Astrocyte (in vitro differentiated cells and primary cell): ENCODE data around the gene DEFB110. TPM values are rescaled to one million over a fixed set of nuclear protein-coding genes. Genes with fewer than 3 reads are reported as not detected.

Experiments
- DNase-seq: peaks from one replicate; pipeline ENCODE4 v3.0.0-alpha.2; 2010; ENCODE audit warnings: low read depth
- FAIRE-seq: peaks from 2 replicates; lab custom pipeline; 2011; peaks lifted over from hg19 to GRCh38; lab: Jason Lieb, UNC
- H2AFZ ChIP-seq: 2 replicates; pipeline ENCODE4 v1.6.0; 2012; ENCODE audit warnings: low read depth, low read length, inconsistent platforms
- H3K27ac ChIP-seq: 2 replicates; pipeline ENCODE4 v1.5.1; 2011; ENCODE audit warnings: low read depth, low read length, inconsistent platforms
- H3K27me3 ChIP-seq: 2 replicates; pipeline ENCODE4 v1.6.0; 2011; ENCODE audit warnings: low read length, inconsistent platforms; ENCODE audit not compliant: insufficient read depth
- H3K36me3 ChIP-seq: 2 replicates; pipeline ENCODE4 v1.5.1; 2011; ENCODE audit warnings: low read length, inconsistent platforms; ENCODE audit not compliant: insufficient read depth
- H3K4me1 ChIP-seq: 2 replicates; pipeline ENCODE4 v1.5.1; 2011; ENCODE audit warnings: low read length, inconsistent platforms; ENCODE audit not compliant: insufficient read depth
- H3K4me2 ChIP-seq: 2 replicates; pipeline ENCODE4 v1.6.0; 2012; ENCODE audit warnings: low read length, inconsistent platforms
- H3K4me3 ChIP-seq: 2 replicates; pipeline ENCODE4 v1.5.1; 2011; ENCODE audit warnings: low read depth, mild to moderate bottlenecking, low read length, inconsistent platforms; ENCODE audit not compliant: insufficient read depth
- H3K79me2 ChIP-seq: 2 replicates; pipeline ENCODE4 v1.6.0; 2012; ENCODE audit warnings: mild to moderate bottlenecking, low read length, inconsistent platforms; ENCODE audit not compliant: insufficient read depth
- H3K9ac ChIP-seq: 2 replicates; pipeline ENCODE4 v1.6.0; 2012; ENCODE audit warnings: mild to moderate bottlenecking, low read length, inconsistent platforms
- H3K9me3 ChIP-seq: 2 replicates; pipeline ENCODE4 v1.5.1; 2012; ENCODE audit warnings: low read depth, mild to moderate bottlenecking, low read length, inconsistent platforms; ENCODE audit not compliant: insufficient read depth
- H4K20me1 ChIP-seq: 2 replicates; pipeline ENCODE4 v1.6.0; 2012; ENCODE audit warnings: low read length, inconsistent platforms; ENCODE audit not compliant: insufficient read depth
- H3K27ac Mint-ChIP-seq: one replicate; pipeline ENCODE4 v1.8.0; 2021; ENCODE audit warnings: mild to moderate bottlenecking, mixed read lengths; ENCODE audit not compliant: unreplicated experiment
- H3K27me3 Mint-ChIP-seq: one replicate; pipeline ENCODE4 v1.8.0; 2021; ENCODE audit warnings: low read depth, mixed read lengths; ENCODE audit not compliant: unreplicated experiment
- H3K36me3 Mint-ChIP-seq: one replicate; pipeline ENCODE4 v1.8.0; 2021; ENCODE audit warnings: low read depth, mixed read lengths; ENCODE audit not compliant: unreplicated experiment
- H3K4me1 Mint-ChIP-seq: one replicate; pipeline ENCODE4 v1.8.0; 2021; ENCODE audit warnings: low read depth, mixed read lengths; ENCODE audit not compliant: unreplicated experiment
- H3K4me3 Mint-ChIP-seq: one replicate; pipeline ENCODE4 v1.8.0; 2021; ENCODE audit warnings: mild to moderate bottlenecking, moderate library complexity, mixed read lengths; ENCODE audit not compliant: unreplicated experiment
- H3K9me3 Mint-ChIP-seq: one replicate; pipeline ENCODE4 v1.8.0; 2021; ENCODE audit warnings: mild to moderate bottlenecking, mixed read lengths; ENCODE audit not compliant: unreplicated experiment
- EZH2 ChIP-seq: IDR thresholded peaks from 2 replicates; pipeline ENCODE4 v1.6.1; 2012; ENCODE audit warnings: mild to moderate bottlenecking, low read length, inconsistent platforms; ENCODE audit not compliant: insufficient read depth
- total RNA-seq: library from RNA; stranded (reverse); gene quantifications from 2 replicates; pipeline ENCODE4 v1.2.1, GENCODE V29; 2021
- TF ChIP-seq, protein P1 (sequence below): IDR thresholded peaks from 2 replicates; pipeline ENCODE4 v1.5.1; 2011; ENCODE audit warnings: low read depth, mild to moderate bottlenecking, inconsistent platforms, low read length, moderate library complexity; ENCODE audit not compliant: insufficient read depth

DEFB110 gene
- total RNA-seq, 1 donor from 2014 or later = not detected

- no peaks in the 10 kb centered on the region for H3K36me3 ChIP-seq
- no peak overlapping the region for H3K4me2 ChIP-seq
- no peak overlapping the region for H3K4me3 ChIP-seq
- Mint-ChIP-seq H3K4me3 (no peak overlapping the region), H3K9me3 (no peaks in the 10 kb centered on the region), H3K27ac (no peak overlapping the region), H3K36me3 (no peaks in the 10 kb centered on the region), H3K27me3 (peaks cover 6% of the 10 kb centered on the region), H3K4me1 (no peaks in the 10 kb centered on the region)
- H2AFZ ChIP-seq = no peak overlapping the region
- H3K9ac ChIP-seq = no peak overlapping the region
- H3K27ac ChIP-seq = no peak overlapping the region
- no peaks in the 10 kb centered on the region for H3K27me3 ChIP-seq
- no peaks in the 10 kb centered on the region for H3K4me1 ChIP-seq
- no peaks in the 10 kb centered on the region for H3K79me2 ChIP-seq
- peaks cover 3% of the 10 kb centered on the region for H3K9me3 ChIP-seq
- FAIRE-seq (no peak), DNase-seq (no peak)
- no peak for TF ChIP-seq EZH2
- TF ChIP-seq, protein P1, sequence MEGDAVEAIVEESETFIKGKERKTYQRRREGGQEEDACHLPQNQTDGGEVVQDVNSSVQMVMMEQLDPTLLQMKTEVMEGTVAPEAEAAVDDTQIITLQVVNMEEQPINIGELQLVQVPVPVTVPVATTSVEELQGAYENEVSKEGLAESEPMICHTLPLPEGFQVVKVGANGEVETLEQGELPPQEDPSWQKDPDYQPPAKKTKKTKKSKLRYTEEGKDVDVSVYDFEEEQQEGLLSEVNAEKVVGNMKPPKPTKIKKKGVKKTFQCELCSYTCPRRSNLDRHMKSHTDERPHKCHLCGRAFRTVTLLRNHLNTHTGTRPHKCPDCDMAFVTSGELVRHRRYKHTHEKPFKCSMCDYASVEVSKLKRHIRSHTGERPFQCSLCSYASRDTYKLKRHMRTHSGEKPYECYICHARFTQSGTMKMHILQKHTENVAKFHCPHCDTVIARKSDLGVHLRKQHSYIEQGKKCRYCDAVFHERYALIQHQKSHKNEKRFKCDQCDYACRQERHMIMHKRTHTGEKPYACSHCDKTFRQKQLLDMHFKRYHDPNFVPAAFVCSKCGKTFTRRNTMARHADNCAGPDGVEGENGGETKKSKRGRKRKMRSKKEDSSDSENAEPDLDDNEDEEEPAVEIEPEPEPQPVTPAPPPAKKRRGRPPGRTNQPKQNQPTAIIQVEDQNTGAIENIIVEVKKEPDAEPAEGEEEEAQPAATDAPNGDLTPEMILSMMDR = no peak
- no peaks in the 10 kb centered on the region for H4K20me1 ChIP-seq
Measured at GRCh38 chr6:49979584-49979983, 42.2 kb downstream of the DEFB110 start.

DNA sequence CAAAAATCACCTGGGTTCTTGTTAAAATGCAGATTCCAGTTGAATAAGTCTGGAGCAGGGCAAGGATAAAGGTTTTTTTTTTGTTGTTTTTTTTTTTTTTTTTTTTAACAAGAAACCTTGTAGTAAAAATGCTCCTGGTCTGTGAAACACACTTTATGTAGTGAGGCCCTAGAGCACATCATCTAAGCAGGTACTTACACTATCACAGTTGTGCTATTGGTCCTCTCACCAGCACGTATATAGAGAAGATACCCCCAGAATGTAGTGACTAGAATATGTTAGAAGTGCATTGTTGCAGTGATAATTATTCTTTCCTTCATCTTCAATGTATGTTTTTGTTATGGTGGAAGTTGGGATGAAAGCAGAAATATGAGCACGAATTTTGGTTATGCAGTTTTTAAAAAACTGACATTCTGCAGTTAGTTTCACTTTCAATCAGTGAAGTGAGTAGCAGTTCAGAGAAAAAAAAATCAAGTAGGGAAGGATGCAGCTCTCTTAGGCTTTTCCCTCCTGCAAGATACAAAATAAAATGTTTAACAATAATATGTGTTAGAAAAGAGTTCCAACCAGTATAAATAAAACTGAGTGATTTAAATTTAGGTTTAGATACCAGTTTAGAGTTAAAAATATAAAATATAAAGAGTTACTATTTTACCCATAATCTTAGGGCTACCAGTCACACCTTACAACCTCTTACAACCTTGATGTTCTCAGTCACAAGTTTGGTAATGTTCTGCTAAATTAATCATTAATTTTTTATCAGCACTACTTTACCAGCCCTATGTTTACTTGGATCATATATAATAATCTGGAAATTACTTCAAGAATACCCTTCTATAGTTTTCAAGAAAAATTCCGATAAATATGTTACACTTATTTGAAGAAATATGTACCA is 43.2 kb downstream of the DEFB110 start:
- Histone ChIP-seq H3K27ac (no peak overlapping the region), H3K9me3 (peaks cover 3% of the 10 kb centered on the region), H3K36me3 (no peaks in the 10 kb centered on the region), H2AFZ (no peak overlapping the region), H4K20me1 (no peaks in the 10 kb centered on the region), H3K4me2 (no peak overlapping the region), H3K4me3 (no peak overlapping the region), H3K4me1 (no peaks in the 10 kb centered on the region), H3K79me2 (no peaks in the 10 kb centered on the region), H3K27me3 (no peaks in the 10 kb centered on the region), H3K9ac (no peak overlapping the region)
- Mint-ChIP-seq H3K9me3 (no peaks in the 10 kb centered on the region), H3K27ac (no peak overlapping the region), H3K4me1 (no peaks in the 10 kb centered on the region), H3K4me3 (no peak overlapping the region), H3K27me3 (peaks cover 6% of the 10 kb centered on the region), H3K36me3 (no peaks in the 10 kb centered on the region)
- TF ChIP-seq, protein P1 = no peak
- no peak for TF ChIP-seq EZH2
- no peak for FAIRE-seq
- no peak for DNase-seq

DNA sequence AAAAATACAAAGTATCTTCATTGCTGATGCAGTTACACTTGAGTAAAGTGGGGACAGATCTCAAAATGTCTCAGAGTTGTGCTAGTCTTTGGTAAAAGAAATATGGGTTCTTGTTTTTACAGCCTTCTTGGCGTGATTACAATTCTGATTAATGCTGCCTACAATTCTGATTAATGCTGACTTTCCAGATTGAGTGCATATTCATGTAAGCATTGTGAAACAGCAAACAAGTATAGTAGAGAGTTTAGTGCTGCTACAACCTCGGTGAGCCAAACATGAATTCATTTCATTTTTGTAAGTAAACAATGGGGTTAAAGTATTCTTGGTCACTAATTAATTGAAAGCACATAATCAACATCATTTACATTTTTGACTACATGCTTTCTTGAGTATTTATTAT is 52.2 kb downstream of the DEFB110 start, which contains the start of gene DEFB113:
Gene DEFB113, minus strand, starts transcription at position 21 of the 400 bp plus-strand sequence. Its CDS starts 0 bp downstream, at position 21.
- Mint-ChIP-seq H3K9me3 (no peaks in the 10 kb centered on the region), H3K4me1 (no peaks in the 10 kb centered on the region), H3K4me3 (no peak within 1 kb of the TSS), H3K27me3 (peaks cover 3% of the 10 kb centered on the region), H3K27ac (no peak within 1 kb of the TSS), H3K36me3 (no peaks in the 10 kb centered on the region)
- DNase-seq (no peak), FAIRE-seq (no peak)
- no peaks in the 10 kb centered on the region for H4K20me1 ChIP-seq
- H3K79me2 ChIP-seq = no peaks in the 10 kb centered on the region
- H3K27ac ChIP-seq = no peak within 1 kb of the TSS
- H3K9me3 ChIP-seq = no peaks in the 10 kb centered on the region
- TF ChIP-seq, protein P1 = no peak
- TF ChIP-seq EZH2 = no peak
- H3K4me3 ChIP-seq = no peak within 1 kb of the TSS
- H3K4me2 ChIP-seq = no peak within 1 kb of the TSS
- H3K4me1 ChIP-seq = no peaks in the 10 kb centered on the region
- no peak within 1 kb of the TSS for H3K9ac ChIP-seq
- H3K36me3 ChIP-seq = no peaks in the 10 kb centered on the region
- H3K27me3 ChIP-seq = no peaks in the 10 kb centered on the region
- no peak within 1 kb of the TSS for H2AFZ ChIP-seq
